Measurements from ENCODE around the gene BAIAP2.
A peak's percentile ranks its signal among the peaks of the same experiment; 100 is the strongest.
"Not testable (repeated sequence)": the region's sequence is repeated elsewhere in the genome, so short reads cannot be mapped to it uniquely, and the experiment has no call there.

BAIAP2 gene

DNA sequence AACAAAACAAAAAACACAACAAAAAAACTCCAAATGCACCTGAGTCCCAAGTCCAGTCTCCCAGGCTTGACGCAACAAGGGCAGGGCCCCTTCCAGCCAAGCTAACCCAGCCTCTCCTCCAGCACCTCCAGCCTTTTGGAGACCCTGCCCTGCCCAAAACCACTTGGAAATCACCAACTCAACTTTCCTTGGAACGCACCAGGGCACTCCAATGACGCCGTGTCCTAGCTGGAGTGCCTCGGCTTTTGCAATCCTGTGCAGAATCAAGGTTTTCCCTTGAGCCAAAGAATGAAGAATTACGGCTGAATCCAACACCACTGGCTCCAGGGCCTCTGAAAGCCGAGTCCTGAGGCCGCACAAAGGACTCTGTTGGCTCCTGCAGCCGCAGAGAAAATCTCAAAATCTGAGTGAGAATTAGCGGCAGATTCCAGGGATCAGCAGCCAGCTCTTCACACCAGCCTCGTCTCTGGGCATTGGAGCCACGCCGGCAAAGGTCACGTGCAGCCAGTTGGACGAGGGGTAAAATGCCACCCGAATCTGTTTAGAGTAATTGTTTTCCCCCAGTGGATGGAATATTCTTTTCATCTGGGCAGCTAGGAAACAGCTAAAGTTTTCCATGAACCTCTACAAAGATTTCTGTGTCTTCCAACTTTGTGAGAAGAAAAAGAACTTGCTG is 9.7 kb upstream of the BAIAP2 start:
- no peak for TF ChIP-seq POLR2A (IDR thresholded peaks at IDR 0.05; ENCODE audit: low read depth, low read length)
- FAIRE-seq, result no peak
- DNase-seq (ENCODE audit: insufficient read length, low spot score), result no peak

DNA sequence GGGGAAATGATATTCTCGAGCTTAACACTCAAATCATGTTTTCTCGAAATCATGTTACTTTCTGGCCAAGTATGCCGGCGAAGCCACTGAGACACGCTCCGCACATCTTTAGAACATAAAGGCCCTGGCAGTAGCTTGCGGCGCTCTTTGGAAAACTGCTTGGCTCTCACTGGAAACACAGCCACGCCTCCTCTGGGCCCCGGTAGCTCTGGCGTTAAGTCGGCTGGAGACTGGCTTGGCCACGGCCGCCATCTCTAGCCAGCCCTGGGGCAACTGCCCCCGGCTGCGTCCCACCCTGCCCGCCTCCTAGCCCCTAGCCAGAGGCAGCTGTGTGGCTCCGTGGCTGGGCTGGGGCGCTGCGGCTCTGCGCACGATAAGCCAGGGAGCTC is 9.2 kb upstream of the BAIAP2 start:
- no peak for TF ChIP-seq POLR2A (IDR thresholded peaks at IDR 0.05; ENCODE audit: low read depth, low read length)
- DNase-seq (ENCODE audit: insufficient read length, low spot score), result no peak
- FAIRE-seq, result no peak

DNA sequence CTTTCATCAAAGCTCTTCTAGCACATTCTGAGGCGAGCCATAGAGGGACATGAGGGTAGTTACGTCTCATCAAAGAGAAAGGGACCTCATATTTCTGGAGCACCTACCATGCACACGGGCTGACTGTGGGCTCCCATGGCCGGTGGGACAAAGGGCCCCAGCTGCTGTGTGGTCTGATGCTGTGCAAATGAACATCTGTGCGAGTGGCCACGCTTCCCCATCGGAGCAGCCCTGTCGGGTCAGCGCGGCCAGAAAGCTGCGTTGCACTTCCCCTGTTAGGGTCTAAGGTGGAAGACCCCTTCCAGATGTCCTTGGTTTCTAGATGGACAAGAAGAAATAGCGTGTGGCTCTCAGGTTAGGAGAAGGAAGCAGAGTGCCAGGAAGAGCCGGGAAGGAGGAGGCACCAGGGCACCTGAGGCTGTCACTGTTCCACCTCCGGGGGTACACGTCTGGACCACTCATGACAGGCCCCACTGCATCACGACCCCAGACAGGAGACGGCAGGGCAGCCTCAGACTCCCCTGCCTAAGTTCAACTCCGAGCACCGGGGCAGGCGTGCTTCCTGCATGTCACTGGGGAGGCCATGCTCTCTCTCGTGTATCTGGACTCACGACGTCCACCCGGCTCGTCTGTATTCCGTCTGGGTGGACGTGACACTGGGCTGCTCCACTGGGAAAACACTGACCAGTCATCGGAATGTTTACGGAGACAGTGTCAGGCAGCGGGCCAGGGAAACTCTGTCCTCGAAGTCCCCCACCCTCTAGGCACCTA is 8.5 kb upstream of the BAIAP2 start:
- no peak for TF ChIP-seq POLR2A (IDR thresholded peaks at IDR 0.05; ENCODE audit: low read depth, low read length)
- DNase-seq (ENCODE audit: insufficient read length, low spot score), result no peak

DNA sequence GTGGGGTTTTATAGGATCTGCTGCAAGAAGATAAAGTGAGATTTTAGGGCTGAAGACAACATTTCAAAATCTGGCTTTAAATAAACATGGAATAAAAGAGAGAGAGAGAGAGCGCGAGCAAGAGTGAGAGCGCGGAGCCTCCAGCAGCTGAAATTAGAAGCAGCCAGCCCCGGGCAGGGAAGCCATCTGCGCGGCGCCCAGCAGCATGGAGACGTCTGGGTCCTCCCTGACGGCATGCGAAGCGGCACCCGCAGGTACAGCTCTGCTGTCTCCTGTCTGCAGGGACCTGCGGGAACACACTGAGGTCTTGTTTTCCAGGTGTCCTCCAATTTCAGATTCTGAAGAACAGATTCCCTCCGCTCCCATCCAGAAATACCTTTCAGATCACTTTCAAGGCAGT is 7.9 kb upstream of the BAIAP2 start:
- FAIRE-seq, result no peak
- no peak for TF ChIP-seq POLR2A (IDR thresholded peaks at IDR 0.05; ENCODE audit: low read depth, low read length)
- no peak for DNase-seq (ENCODE audit: insufficient read length, low spot score)

More for the DNA sequence above, 8.5 kb upstream of the BAIAP2 start:
- no peak for FAIRE-seq

DNA sequence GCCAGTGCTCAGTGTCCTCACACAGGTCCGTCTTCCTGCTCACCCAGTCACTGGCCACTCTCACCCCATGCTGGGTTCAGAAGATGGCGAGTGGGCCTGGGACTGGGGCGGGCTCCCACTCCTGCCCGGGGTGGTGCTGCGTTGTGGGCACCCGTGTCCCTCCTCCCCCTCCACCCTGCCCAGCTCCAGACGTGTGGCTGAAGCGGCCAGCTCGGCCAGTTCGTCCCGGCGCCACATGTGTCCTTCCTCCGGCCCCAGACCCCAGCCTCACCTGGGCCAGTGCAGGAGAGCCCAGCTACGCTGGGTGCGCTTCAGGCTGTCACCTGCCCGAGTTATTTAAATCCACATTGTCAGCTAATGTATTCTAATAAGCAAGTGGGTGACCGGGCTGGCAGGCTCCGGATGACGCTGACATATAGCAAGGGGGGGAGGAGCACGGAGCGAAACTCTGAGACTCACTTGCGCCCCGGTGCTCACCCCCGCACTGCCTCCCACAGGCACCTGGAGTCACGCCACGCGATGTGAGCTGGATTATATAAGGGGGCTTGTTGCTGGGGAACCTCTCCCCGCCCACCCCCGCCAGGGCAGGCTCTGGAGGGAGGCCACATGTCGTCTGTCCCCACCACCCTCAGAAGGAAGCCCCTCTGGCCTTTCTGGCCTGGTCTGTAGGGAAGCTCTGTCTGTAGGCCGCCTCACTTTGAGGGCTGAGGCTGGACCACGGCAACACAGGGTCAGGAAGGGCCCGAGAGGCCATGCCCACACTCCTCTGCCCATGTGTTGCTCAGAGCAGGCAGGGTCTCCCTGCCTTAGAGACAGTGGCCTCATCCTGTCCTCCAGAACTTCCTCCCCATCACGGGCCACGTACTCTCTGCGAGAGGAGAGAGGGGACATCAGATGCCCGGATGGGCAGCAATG is 7.1 kb upstream of the BAIAP2 start:
- no peak for TF ChIP-seq POLR2A (IDR thresholded peaks at IDR 0.05; ENCODE audit: low read depth, low read length)
- FAIRE-seq (no peak), DNase-seq (ENCODE audit: insufficient read length, low spot score) (no peak)

DNA sequence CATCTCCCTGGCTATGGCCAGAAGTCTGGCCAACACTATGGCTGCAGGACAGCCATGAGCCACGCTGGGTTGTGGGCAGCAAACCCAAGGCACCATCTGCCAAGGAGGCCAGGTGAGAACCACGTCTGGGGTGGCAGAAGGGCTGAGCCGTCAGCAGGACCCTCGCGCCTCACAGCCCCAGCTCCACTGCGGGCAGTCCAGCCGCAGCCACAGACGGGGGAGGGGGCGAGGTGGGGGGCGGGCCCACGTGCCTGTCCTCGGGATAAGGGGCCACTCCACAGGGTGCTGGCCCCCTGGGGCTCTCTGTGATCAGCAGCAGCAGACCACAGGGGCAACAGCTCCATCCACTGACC is 6.5 kb upstream of the BAIAP2 start:
- 0 out of 2 replicates have a peak, but pooled peaks have one; percentile 26 for TF ChIP-seq POLR2A (IDR thresholded peaks at IDR 0.05; ENCODE audit: low read depth, low read length)
- DNase-seq (ENCODE audit: insufficient read length, low spot score), result no peak
- no peak for FAIRE-seq

DNA sequence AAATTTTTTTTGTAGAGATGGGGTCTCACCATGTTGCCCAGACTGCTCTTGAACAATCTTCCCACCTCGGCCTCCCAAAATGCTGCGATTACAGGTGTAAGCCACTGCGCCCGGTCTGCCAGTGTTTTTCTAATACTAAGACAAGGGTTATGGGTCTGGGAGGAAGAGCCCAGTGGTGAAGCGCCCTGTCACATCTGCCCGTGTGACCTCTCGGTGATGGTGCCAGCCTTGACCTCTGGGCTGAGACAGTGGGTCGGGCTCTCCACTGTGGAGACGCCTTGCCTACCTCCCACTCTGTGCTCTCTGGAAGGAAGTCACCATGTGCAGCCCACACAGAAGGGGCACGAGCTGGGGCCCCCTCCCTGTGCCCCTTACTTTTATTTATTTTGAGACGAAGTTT is 5.1 kb upstream of the BAIAP2 start:
- no peak for TF ChIP-seq POLR2A (IDR thresholded peaks at IDR 0.05; ENCODE audit: low read depth, low read length)
- FAIRE-seq (no peak), DNase-seq (ENCODE audit: insufficient read length, low spot score) (no peak)

DNA sequence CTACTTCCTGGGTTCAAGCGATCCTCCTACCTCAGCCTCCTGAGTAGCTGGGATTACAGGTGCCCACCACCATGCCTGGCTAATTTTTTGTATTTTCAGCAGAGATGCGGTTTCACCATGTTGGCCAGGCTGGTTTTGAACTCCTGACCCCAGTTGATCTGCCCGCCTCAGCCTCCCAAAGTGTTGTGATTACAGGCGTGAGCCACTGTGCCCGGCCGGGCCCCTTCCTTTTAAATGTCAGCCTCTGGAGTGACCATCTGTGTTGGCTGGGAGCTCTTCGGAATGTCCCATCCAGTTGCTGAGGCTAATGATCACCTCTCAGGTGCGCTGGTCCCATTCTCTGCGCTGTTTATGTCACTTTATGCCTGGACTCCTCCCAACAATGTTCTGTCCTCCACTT is 4.6 kb upstream of the BAIAP2 start:
- DNase-seq (ENCODE audit: insufficient read length, low spot score); FAIRE-seq: not testable (repeated sequence)

DNA sequence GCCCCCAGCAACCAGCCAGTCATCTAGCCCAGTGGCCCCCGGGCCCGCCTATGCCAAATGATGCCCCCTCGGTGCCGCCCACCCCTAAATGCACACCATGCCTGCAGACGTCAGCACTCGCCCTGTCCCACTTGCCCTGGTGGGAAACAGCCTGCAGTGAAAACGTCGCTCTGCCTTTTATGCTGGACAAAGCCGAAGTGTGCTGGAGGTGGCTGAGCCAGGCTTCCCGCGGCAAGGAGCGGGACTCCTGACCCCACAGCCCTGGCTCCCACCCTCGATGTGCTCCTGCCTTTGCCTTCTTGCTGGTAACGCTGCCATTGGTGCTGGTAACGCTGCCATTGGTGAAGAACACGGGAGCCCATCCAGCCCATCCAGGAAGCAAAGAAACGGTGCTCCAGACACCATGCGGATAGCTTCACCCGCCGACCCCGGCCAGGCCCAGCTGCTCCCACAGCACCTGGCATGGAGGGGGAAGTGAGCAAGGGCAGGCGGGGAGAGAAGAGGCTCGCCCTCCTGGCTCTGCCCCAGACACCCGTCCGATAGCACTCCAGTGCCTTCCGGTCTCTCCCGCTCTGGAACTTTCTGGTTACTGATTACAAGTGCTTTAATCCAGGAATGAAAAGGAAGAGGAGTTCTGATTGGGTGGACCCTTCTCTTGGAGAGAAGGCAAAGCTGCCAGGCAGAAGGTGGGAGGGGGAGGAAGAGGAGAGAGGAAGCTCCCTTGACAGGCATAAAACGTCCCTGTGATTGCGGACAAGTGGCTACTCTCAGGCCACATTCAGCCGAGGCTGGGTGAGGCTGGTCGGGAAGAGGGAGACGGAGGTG is 4.0 kb upstream of the BAIAP2 start:
- FAIRE-seq (no peak), DNase-seq (ENCODE audit: insufficient read length, low spot score) (no peak)
- TF ChIP-seq POLR2A (IDR thresholded peaks at IDR 0.05; ENCODE audit: low read depth, low read length), result no peak

DNA sequence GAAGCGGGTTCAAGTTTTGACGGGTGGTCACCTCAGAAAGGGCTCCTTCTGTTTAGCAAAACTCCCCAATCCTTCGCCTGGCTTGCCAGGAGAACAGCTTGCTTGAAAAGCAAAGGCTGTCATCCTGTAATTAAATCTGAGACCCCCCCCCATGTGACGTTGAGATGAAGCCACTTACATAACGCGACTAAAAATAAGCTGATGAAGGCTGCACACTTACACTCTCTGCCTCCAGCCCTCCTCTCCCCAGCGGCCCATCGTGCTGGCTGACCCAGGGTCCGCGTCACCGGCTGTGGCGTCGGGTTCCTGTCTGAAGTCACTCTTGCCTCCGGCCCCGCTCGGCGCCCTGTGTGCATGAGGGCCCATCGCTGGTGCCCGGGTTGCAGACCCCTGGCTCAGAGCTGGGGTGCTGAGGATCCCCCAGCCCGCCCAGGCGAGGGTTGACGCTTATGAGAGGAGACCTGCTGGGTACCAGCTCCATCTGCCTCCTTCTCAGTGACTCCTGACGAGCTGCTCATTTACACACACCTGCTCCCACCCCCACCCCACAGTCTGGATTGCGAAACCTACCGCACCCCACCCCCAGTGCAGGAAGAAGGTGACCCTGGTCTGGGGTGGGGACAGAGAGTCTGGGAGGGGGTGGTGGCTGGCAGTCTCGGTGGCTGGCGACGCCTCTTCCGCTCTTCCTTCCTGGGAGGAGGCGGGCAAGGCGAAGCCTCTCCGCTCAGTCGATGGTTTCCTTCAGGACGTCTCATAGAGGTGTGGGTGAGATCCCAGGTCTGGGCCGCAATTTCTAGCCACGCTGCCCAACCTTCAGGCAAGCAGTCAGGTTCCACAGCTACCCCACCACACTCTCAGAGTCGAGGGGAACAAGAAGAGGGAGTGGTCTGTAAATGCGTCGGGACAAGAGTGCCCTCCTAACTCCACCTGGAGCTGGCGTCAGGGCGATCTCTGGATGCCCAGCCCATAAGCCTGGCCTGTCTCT is 3.1 kb upstream of the BAIAP2 start:
- no peak for TF ChIP-seq POLR2A (IDR thresholded peaks at IDR 0.05; ENCODE audit: low read depth, low read length)
- no peak for FAIRE-seq
- DNase-seq (ENCODE audit: insufficient read length, low spot score), result no peak

DNA sequence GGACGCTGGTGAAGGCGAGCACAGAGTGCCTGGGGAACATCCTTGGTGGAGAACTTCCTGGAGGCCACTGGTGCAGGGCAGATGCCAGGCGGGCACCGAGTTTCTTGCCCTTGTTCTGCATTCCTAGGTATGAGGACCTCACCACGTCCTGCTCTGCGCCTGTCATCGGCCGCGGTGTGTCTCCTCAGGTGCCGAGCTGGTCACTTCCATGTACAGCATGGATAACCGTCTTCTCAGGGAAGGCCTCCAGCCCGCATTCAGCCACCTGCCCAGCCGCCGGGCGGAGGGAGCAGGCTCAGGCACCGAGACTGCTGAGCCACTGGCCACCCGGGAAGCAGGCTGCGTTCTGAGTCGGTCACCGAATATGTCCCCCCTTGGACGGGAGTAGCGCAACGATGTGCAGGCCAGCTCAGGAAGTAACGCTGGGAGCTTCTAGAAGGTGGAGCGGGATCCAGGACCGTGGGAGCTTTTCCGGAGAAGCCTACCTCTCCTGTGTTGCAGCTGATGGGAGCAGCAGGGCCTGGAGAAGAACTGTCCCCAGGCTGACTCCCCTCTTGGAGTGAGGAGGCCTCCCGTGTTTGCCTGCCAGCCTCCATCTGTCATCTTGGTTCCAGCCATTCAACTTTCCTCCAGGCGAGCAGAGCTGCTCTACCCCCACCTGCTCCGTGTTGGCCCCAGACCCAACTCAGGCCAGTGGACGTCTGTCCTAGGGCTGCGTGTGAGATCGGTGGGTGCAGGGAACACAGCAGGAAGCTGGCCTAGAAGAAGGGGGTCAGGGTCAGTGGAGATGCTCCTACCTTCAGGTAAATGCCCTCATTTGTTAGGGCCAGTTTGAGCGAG is 2.1 kb upstream of the BAIAP2 start:
- FAIRE-seq (no peak), DNase-seq (ENCODE audit: insufficient read length, low spot score) (no peak)
- TF ChIP-seq POLR2A (IDR thresholded peaks at IDR 0.05; ENCODE audit: low read depth, low read length), result no peak
